GM13977 (cell line): ENCODE measurements around the gene DDHD1.

Source experiments
- DNase-seq: peaks from one replicate; pipeline ENCODE4 v3.0.0; 2012; ENCODE audit warnings: low spot score
- in situ Hi-C: fragments of 300-500 bp; cut with MboI; formaldehyde crosslinking; loops from one replicate; pipeline ENCODE4 v1.12.0; 2022; ENCODE audit warnings: low sequenced_read_pairs, low pct_unique_long_range_greater_than_20kb, mixed read lengths, inconsistent platforms; ENCODE audit not compliant: unreplicated experiment
- TF ChIP-seq, protein P1 (sequence below): IDR thresholded peaks from 2 replicates; pipeline ENCODE4 v1.5.1; 2012; ENCODE audit warnings: mild to moderate bottlenecking, control low read depth; ENCODE audit not compliant: insufficient read depth; ENCODE audit errors: extremely low read depth, missing control alignments

The DDHD1 gene

DNA sequence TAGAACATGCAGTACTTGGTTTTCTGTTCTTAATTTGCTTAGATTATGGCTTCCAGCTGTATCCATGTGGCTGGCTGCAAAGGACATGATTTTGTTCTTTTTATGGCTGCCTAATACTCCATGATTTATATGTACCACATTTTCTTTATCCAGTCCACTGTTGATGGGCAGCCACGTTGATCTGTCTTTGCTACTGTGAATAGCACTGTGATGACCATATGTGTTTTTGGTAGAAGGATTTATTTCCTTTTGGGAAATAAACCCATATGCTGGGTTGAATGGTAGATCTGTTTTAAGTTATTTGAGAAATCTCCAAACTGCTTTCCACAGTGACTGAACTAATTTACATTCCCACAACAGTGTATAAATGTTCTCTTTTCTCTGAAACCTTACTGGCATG, 116.1 kb downstream of the DDHD1 start:
- in situ Hi-C loops = no loop called here
- no peak for DNase-seq
- TF ChIP-seq, protein P1, sequence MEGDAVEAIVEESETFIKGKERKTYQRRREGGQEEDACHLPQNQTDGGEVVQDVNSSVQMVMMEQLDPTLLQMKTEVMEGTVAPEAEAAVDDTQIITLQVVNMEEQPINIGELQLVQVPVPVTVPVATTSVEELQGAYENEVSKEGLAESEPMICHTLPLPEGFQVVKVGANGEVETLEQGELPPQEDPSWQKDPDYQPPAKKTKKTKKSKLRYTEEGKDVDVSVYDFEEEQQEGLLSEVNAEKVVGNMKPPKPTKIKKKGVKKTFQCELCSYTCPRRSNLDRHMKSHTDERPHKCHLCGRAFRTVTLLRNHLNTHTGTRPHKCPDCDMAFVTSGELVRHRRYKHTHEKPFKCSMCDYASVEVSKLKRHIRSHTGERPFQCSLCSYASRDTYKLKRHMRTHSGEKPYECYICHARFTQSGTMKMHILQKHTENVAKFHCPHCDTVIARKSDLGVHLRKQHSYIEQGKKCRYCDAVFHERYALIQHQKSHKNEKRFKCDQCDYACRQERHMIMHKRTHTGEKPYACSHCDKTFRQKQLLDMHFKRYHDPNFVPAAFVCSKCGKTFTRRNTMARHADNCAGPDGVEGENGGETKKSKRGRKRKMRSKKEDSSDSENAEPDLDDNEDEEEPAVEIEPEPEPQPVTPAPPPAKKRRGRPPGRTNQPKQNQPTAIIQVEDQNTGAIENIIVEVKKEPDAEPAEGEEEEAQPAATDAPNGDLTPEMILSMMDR = no peak

GRCh38 chr14:53035336-53036210, 117.5 kb downstream of the DDHD1 start:
- no peak for DNase-seq
- TF ChIP-seq, protein P1 = no peak
- in situ Hi-C loops = no loop called here

- in situ Hi-C loops = no loop called here
- TF ChIP-seq, protein P1 = no peak
- no peak for DNase-seq
Measured at GRCh38 chr14:53034688-53035230, 118.4 kb downstream of the DDHD1 start.

GRCh38 chr14:53034036-53034435, 119.1 kb downstream of the DDHD1 start:
- in situ Hi-C loops = no loop called here

GRCh38 chr14:53032838-53033390, 120.2 kb downstream of the DDHD1 start:
- DNase-seq = no peak
- in situ Hi-C loops = no loop called here
- TF ChIP-seq, protein P1 = no peak

More at GRCh38 chr14:53034036-53034435, 119.1 kb downstream of the DDHD1 start:
- DNase-seq = no peak
- TF ChIP-seq, protein P1 = no peak

GRCh38 chr14:53032161-53032803, 120.8 kb downstream of the DDHD1 start:
- TF ChIP-seq, protein P1 = no peak
- no peak for DNase-seq
- in situ Hi-C loops = no loop called here
